Mesendoderm (in vitro differentiated cells): Measurements from ENCODE around the gene GOLIM4.
A peak's percentile ranks its signal among the peaks of the same experiment; 100 is the strongest.

Source experiments
- DNase-seq: peaks from one replicate; pipeline ENCODE4 v3.0.0; 2013
- H2AK5ac ChIP-seq: 2 replicates; pipeline ENCODE4 v1.6.1; 2013; ENCODE audit warnings: low read length, inconsistent platforms
- H2BK120ac ChIP-seq: 2 replicates; pipeline ENCODE4 v1.6.1; 2013; ENCODE audit warnings: low read depth, mild to moderate bottlenecking, low read length, moderate library complexity, mixed read lengths
- H2BK15ac ChIP-seq: replicated peaks from 2 replicates; pipeline ENCODE4 v1.6.1; 2013; ENCODE audit warnings: low read depth, mild to moderate bottlenecking, moderate library complexity
- H2BK5ac ChIP-seq: 2 replicates; pipeline ENCODE4 v1.6.1; 2013; ENCODE audit warnings: low read length, inconsistent platforms
- H3K18ac ChIP-seq: 2 replicates; pipeline ENCODE4 v1.6.1; 2013; ENCODE audit warnings: mild to moderate bottlenecking, low read length, mixed read lengths
- H3K23ac ChIP-seq: one replicate; pipeline ENCODE4 v1.6.1; 2013; ENCODE audit warnings: low read length
- H3K27ac ChIP-seq: 2 replicates; pipeline ENCODE4 v1.5.1; 2013; ENCODE audit warnings: low read depth, mild to moderate bottlenecking, inconsistent platforms, low read length, moderate library complexity
- H3K27me3 ChIP-seq: 2 replicates; pipeline ENCODE4 v1.6.1; 2013; ENCODE audit warnings: low read length, control low read depth, mild to moderate bottlenecking, inconsistent platforms; ENCODE audit not compliant: insufficient read depth, poor library complexity
- H3K36me3 ChIP-seq: 2 replicates; pipeline ENCODE4 v1.6.1; 2013; ENCODE audit warnings: low read length, inconsistent platforms; ENCODE audit not compliant: control insufficient read depth, insufficient read depth
- H3K4ac ChIP-seq: one replicate; pipeline ENCODE4 v1.6.1; 2013; ENCODE audit warnings: low read depth, mild to moderate bottlenecking, low read length, moderate library complexity
- H3K4me1 ChIP-seq: 2 replicates; pipeline ENCODE4 v1.6.1; 2013; ENCODE audit warnings: low read depth, low read length, inconsistent platforms; ENCODE audit not compliant: control insufficient read depth
- H3K4me2 ChIP-seq: 2 replicates; pipeline ENCODE4 v1.6.1; 2013; ENCODE audit warnings: low read length
- H3K4me3 ChIP-seq: 2 replicates; pipeline ENCODE4 v1.5.1; 2013; ENCODE audit warnings: mild to moderate bottlenecking, low read length
- H3K56ac ChIP-seq: one replicate; pipeline ENCODE4 v1.6.1; 2013; ENCODE audit warnings: low read length
- H3K79me1 ChIP-seq: 2 replicates; pipeline ENCODE4 v1.6.1; 2013; ENCODE audit warnings: low read length, inconsistent platforms
- H3K79me2 ChIP-seq: 2 replicates; pipeline ENCODE4 v1.6.1; 2013; ENCODE audit warnings: mild to moderate bottlenecking, low read length; ENCODE audit not compliant: control insufficient read depth, insufficient read depth
- H3K9ac ChIP-seq: 2 replicates; pipeline ENCODE4 v1.6.1; 2013; ENCODE audit warnings: low read length, inconsistent platforms
- H4K5ac ChIP-seq: one replicate; pipeline ENCODE4 v1.6.1; 2013; ENCODE audit warnings: low read length
- H4K8ac ChIP-seq: one replicate; pipeline ENCODE4 v1.6.1; 2013; ENCODE audit warnings: low read depth, mild to moderate bottlenecking, control low read depth, low read length, moderate library complexity
- WGBS: extraction: QIAGEN DNeasy Blood & Tissue Kit; methylation state at CpG from one replicate; pipeline ENCODE4 v1.1.7; 2013; ENCODE audit warnings: low lambda C conversion rate, missing lambda C conversion rate; ENCODE audit not compliant: insufficient coverage; ENCODE audit errors: extremely low coverage; 5-methylcytosine and 5-hydroxymethylcytosine counted together

Gene GOLIM4

DNA sequence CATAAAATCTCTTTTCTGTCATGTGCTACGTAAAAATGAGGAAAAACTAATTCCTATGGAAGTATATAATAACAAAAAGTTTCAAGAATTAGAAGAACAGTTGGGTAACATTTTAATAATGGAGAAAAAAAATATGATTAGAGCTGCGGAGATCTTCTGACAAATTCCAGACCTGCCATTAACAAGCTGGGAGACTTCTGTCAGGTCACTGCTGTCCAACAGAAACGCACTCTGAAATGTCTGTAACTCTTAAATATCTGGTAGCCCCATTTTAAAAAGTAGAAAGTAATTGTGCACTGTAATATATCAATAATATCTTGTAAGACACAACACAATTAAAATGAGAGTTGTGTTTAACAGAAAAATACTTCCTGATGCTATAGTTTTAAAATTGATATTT, 15.7 kb downstream of the GOLIM4 start:
- peaks cover 11% of the 10 kb centered on the region for H3K79me1 ChIP-seq
- H3K36me3 ChIP-seq = no peaks in the 10 kb centered on the region
- H3K4me1 ChIP-seq = peaks cover 14% of the 10 kb centered on the region
- H4K8ac ChIP-seq = no peak overlapping the region
- H2BK15ac ChIP-seq = no peak overlapping the region
- peaks cover 20% of the 10 kb centered on the region for H3K79me2 ChIP-seq
- no peak overlapping the region for H3K4me2 ChIP-seq
- no peak overlapping the region for H4K5ac ChIP-seq
- no peak overlapping the region for H3K23ac ChIP-seq
- H3K18ac ChIP-seq = no peak overlapping the region
- H3K9ac ChIP-seq = no peak overlapping the region
- no CpG with 5 or more reads among the region's 3 CpGs for WGBS
- no peak overlapping the region for H3K4me3 ChIP-seq
- no peak overlapping the region for H3K4ac ChIP-seq
- no peak overlapping the region for H2BK5ac ChIP-seq
- H3K56ac ChIP-seq = no peak overlapping the region
- no peaks in the 10 kb centered on the region for H3K27me3 ChIP-seq
- DNase-seq = no peak
- no peak overlapping the region for H3K27ac ChIP-seq
- no peak overlapping the region for H2BK120ac ChIP-seq
- no peak overlapping the region for H2AK5ac ChIP-seq

- no peak overlapping the region for H4K8ac ChIP-seq
- WGBS = no CpG with 5 or more reads among the region's 2 CpGs
- no peak overlapping the region for H3K4ac ChIP-seq
- peaks cover 6% of the 10 kb centered on the region for H3K4me1 ChIP-seq
- no peak overlapping the region for H3K4me3 ChIP-seq
- no peak for DNase-seq
- H3K4me2 ChIP-seq = no peak overlapping the region
- H3K18ac ChIP-seq = no peak overlapping the region
- H3K36me3 ChIP-seq = no peaks in the 10 kb centered on the region
- H2AK5ac ChIP-seq = no peak overlapping the region
- H3K9ac ChIP-seq = no peak overlapping the region
- no peak overlapping the region for H3K23ac ChIP-seq
- peaks cover 12% of the 10 kb centered on the region for H3K79me1 ChIP-seq
- H2BK5ac ChIP-seq = no peak overlapping the region
- H3K56ac ChIP-seq = no peak overlapping the region
- H3K27ac ChIP-seq = no peak overlapping the region
- no peak overlapping the region for H2BK15ac ChIP-seq
- no peak overlapping the region for H4K5ac ChIP-seq
- no peaks in the 10 kb centered on the region for H3K27me3 ChIP-seq
- no peak overlapping the region for H2BK120ac ChIP-seq
- H3K79me2 ChIP-seq = peaks cover 14% of the 10 kb centered on the region
Observed at GRCh38 chr3:168077091-168077490, 18.6 kb downstream of the GOLIM4 start.

GRCh38 chr3:168073842-168074605, 21.7 kb downstream of the GOLIM4 start:
- Histone ChIP-seq H3K4me1 (no peaks in the 10 kb centered on the region), H3K79me1 (peaks cover 6% of the 10 kb centered on the region), H3K56ac (no peak overlapping the region), H3K4me2 (no peak overlapping the region), H2BK5ac (no peak overlapping the region), H3K27ac (no peak overlapping the region), H2BK120ac (no peak overlapping the region), H2BK15ac (no peak overlapping the region), H3K4me3 (no peak overlapping the region), H3K18ac (no peak overlapping the region), H4K5ac (no peak overlapping the region), H3K4ac (no peak overlapping the region), H4K8ac (no peak overlapping the region), H3K79me2 (peaks cover 3% of the 10 kb centered on the region), H2AK5ac (no peak overlapping the region), H3K36me3 (no peaks in the 10 kb centered on the region), H3K23ac (no peak overlapping the region), H3K9ac (no peak overlapping the region), H3K27me3 (no peaks in the 10 kb centered on the region)
- no peak for DNase-seq
- WGBS = no CpG with 5 or more reads among the region's 4 CpGs

DNA sequence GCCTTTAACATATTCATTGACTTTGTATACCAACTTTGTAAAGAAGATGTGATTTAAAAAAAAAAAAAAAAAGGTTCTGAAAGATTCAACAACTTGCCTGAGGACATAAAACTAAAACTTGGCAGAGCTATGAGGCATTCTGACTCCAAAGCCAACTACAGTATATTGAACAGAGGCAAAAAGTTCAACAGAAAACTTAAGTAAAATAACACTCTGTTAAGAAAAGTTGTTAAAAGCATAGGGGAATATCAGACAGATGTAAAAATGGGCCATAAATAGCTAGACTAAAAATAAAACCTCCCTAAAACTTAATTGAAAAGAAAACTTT, 23.4 kb downstream of the GOLIM4 start:
- Histone ChIP-seq H3K56ac (no peak overlapping the region), H3K36me3 (no peaks in the 10 kb centered on the region), H3K79me1 (peaks cover 6% of the 10 kb centered on the region), H4K5ac (no peak overlapping the region), H4K8ac (no peak overlapping the region), H3K4ac (no peak overlapping the region), H3K18ac (no peak overlapping the region), H2BK15ac (no peak overlapping the region), H2AK5ac (no peak overlapping the region), H3K9ac (no peak overlapping the region), H2BK120ac (no peak overlapping the region), H3K79me2 (peaks cover 3% of the 10 kb centered on the region), H3K4me3 (no peak overlapping the region), H3K4me2 (no peak overlapping the region), H3K27ac (no peak overlapping the region), H3K4me1 (no peaks in the 10 kb centered on the region), H2BK5ac (no peak overlapping the region), H3K27me3 (no peaks in the 10 kb centered on the region), H3K23ac (no peak overlapping the region)
- DNase-seq = no peak

- WGBS = no CpG with 5 or more reads among the region's 8 CpGs
Observed at GRCh38 chr3:168071591-168072322, 24.0 kb downstream of the GOLIM4 start.

More at GRCh38 chr3:168071591-168072322, 24.0 kb downstream of the GOLIM4 start:
- peak; percentile 72 for DNase-seq
- Histone ChIP-seq H4K5ac (no peak overlapping the region), H3K79me2 (no peaks in the 10 kb centered on the region), H3K27ac (no peak overlapping the region), H3K4ac (no peak overlapping the region), H3K36me3 (no peaks in the 10 kb centered on the region), H3K4me2 (no peak overlapping the region), H3K4me1 (no peaks in the 10 kb centered on the region), H2AK5ac (no peak overlapping the region), H3K27me3 (no peaks in the 10 kb centered on the region), H3K23ac (no peak overlapping the region), H3K18ac (no peak overlapping the region), H2BK5ac (no peak overlapping the region), H2BK15ac (no peak overlapping the region), H3K79me1 (peaks cover 4% of the 10 kb centered on the region), H4K8ac (no peak overlapping the region), H3K56ac (no peak overlapping the region), H3K9ac (no peak overlapping the region), H2BK120ac (no peak overlapping the region), H3K4me3 (no peak overlapping the region)
